Measurements from ENCODE around the gene JOSD1.

Gene JOSD1

DNA sequence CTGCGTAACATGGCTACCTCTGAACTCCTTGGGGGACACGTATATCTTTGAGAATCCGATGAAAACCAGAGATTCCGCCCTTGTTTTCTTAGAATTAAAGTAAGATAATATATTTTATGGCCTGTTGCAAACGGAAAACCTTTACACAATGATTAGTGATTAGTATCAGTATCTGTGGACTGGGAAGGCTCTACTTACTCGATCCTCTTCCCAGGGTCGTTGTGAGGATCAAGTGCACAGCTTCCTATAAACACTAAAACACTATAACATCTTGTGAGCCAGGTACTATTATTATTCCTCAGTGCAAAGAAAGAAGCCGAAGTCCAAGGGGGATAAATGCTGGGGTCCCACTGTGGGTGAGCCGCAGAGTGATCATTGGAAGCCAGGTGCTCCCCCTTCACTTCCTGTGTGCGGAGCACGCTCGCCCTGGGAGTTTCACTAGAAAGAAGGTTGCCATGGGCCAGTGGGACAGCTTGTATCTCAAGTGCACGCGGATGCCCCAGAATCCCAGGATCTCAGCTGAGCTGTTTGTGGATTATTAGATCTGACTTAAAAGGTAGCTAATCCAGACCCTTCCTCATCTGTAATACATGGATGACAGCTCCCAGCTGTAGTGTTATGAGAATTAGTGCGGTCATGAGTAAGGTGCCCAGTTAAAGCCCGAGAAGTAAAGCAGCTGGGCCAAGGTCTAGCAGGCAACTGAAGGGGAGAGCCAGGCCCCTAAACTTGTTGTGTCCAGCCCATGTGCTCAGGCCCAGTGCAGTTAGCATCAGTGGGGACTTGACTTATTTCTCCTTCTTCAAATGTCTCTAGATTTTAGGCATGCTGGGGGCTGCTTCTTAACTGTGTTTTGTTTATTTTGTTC, 43.5 kb downstream of the JOSD1 start:
- TF ChIP-seq, protein P1, sequence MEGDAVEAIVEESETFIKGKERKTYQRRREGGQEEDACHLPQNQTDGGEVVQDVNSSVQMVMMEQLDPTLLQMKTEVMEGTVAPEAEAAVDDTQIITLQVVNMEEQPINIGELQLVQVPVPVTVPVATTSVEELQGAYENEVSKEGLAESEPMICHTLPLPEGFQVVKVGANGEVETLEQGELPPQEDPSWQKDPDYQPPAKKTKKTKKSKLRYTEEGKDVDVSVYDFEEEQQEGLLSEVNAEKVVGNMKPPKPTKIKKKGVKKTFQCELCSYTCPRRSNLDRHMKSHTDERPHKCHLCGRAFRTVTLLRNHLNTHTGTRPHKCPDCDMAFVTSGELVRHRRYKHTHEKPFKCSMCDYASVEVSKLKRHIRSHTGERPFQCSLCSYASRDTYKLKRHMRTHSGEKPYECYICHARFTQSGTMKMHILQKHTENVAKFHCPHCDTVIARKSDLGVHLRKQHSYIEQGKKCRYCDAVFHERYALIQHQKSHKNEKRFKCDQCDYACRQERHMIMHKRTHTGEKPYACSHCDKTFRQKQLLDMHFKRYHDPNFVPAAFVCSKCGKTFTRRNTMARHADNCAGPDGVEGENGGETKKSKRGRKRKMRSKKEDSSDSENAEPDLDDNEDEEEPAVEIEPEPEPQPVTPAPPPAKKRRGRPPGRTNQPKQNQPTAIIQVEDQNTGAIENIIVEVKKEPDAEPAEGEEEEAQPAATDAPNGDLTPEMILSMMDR (IDR thresholded peaks at IDR 0.05), result no peak

DNA sequence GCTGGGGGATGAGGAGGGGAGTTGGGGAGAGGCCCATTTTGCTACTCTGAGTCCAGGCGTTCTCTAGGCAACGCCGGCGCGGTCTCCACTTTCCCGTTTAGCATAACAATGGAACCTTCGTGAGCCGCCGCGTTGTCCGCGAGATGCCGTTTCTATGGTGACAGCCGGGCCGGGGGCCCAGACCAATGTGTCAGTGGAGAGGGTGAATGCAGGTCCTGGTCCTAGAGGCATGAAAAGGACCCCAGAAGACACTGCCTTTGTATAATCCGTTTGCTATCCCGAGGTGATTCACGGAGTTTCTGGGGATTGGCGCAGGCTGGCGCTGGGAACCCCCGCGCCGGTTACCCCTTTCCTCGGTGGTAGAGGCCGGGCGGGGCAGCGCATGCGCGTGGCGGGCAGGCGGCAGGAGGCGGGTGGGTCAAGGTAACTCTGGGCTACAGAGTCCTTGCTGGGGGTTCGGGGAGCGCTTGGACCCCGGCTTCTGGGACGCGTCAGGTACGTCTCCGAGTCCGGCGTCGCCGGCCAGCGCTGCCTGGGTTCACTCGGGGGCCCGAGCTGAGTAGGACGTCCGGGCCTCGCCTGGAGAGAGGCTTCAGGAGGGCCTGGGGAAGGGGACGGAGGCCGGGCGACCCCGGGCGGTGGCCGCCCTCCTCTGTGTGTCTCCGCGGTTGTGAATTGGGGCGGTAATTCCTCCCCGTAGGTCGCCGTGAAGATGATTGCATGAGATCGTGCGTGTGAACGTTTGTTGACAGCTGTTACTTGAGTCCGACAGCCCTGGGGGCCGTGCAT, 44.3 kb downstream of the JOSD1 start, which contains the start of the genes CBY1 and FAM227A:
TSS of gene CBY1 (plus strand) at position 383 of the 789 bp plus-strand sequence. CDS start 11,417 bp downstream, outside the sequence.
TSS of gene FAM227A (minus strand) at position 137 of the 789 bp plus-strand sequence. CDS start 6,224 bp downstream, outside the sequence.
- TF ChIP-seq, protein P1 (IDR thresholded peaks at IDR 0.05), result no peak

DNA sequence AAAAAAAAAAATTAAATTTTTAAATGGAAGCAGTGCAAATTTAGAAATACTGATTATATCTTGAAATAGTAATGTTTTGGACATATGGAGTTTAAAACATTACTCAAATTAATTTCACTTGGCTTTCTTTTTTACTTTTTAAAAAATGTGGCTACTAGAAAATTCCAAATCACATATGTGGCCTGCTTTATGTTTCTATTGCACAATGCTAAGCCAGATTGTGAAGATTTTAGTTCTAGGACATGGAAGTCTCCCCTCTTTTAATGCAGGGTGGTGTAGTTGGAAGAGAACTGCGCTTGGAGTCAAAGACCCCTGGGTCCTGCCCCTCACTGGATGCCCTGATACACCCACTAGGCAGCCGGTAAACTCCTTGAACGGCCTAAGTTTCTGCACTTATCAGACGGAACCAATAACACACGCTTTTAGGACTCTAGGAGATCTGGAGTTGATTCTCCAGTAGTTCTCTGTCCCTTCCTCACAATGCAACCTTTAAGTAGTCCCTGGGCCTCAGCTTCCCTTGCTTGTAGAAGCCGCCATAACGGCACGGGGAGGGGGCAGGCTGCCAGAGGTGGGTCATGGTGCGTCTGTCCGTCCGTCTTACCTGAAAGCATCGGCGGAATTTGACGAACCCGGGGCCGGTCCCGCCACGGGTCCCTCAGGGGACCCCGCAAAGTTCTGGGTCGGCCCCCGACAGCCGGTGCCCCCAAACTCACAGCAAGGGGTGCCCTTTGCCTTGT, 45.1 kb downstream of the JOSD1 start:
- TF ChIP-seq, protein P1 (IDR thresholded peaks at IDR 0.05), result no peak

DNA sequence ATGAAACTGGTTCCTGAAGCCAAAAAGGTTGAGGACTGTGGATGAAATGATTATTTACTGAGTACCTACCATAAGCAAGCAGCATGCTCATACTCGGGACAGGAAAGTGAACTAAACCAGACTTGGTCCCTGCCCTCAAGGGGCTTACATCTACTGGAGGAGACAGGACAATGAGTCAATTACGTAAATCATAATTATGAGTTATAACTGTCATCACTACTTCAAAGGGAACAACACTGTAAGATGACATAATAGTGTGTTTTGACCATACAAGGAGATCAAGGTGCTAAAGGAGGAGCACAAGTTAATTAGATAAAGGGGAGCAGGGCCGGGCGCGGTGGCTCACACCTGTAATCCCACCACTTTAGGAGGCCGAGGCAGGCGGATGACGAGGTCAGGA, 47.0 kb downstream of the JOSD1 start:
- TF ChIP-seq, protein P1 (IDR thresholded peaks at IDR 0.05), result no peak

DNA sequence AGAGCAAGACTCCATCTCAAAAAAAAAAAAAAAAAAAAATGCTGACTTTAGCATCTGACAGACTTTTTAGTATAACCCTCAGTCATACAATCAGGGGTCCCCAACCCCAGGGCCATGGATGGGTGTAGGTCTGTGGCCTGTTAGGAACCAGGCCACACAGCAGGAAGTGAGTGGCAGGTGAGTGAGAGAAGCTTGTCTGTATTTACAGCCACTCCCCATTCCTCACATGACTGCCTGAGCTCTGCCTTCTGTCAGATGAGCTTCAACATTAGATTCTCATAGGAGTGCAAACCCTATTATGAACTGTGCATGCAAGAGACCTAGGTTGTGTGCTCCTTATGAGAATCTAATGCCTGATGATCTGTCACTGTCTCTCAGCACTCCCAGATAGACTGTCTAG, 47.9 kb downstream of the JOSD1 start:
- TF ChIP-seq, protein P1 (IDR thresholded peaks at IDR 0.05), result no peak

DNA sequence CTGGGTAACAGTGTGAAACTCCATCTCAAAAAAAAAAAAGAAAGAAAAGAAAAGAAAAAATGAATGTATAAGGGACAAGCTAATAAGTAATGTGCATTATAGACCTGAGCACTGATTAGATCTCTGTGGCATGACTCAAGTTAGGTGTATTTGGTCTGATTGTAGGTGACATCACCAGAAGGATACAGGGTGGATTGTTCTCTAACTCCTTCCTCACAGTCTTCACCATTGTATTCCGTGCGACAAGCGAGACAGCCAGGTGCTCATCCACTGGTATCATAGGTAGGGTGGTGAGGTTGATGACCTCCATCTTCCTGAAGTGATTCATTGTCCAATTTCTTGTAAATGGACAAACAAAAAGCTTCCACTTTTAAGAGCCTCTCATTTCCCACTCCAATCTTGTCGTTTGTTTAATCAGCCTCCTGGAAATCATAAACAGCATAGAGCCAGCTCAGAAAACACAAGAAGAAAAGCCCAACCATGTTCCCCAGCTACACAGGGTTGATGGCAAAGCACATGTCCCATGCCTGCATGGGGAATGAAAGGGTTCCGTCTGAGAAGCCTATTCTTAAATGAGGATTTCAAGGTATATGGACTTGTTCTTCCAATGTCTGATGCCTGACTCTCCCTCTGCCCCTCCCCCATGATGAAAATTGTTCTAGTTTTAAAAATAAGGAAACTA, 50.8 kb downstream of the JOSD1 start:
- TF ChIP-seq, protein P1 (IDR thresholded peaks at IDR 0.05), result no peak

All from LNCAP (cell line).